ENCODE results near the gene HMG20A. TPM values are rescaled to one million over a fixed set of nuclear protein-coding genes. Genes with fewer than 3 reads are reported as not detected.
A peak's percentile ranks its signal among the peaks of the same experiment; 100 is the strongest.

HMG20A gene
- total and polyA plus RNA-seq, 12 donors: 14.0 to 57.2 (median 38.9) TPM

DNA sequence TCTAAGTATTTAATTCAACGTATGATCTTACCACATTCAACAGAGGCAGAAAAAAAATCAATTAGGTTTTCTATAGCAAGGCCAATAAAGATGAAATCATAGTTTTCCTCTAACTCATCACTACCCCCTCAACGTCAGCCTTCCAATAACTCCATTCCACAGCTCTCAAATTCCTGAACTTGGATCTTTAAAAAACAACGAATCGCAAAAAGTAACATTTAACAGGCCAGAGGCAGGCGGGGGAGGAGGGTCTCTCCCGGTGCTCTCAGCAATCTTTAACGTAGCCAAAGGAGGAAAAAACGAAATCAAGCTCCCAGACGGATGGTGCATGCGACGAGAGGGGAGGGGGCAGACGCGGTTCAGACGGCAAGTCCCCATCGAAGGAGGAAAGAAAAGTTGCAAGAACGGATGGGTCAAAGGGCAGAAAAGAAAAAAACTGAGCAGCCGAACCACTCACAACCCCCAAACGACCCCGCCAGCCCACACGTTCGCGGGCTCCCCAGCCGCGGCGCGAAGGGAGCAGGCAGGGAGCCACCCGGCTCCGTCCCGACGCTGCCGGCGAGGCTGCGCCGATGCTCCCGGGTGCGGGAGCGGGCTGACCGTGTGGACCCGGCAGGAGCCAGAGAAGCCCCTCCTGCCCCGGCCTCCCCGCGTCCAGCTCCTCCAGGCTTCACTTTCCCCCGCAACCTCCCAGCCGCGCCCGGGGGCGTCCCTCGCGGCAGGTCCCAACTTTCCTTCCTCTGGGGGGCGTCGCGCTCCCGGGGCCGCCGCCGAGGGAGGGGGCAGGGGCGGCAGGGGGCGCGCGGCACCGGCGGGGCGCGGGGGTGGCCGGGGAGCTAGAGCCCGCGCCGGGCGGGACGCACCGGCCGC is 1.5 kb upstream of the HMG20A start:
- H3K27ac ChIP-seq: peak overlapping the region in 4 of 5 donors; percentile 78 to 97 (median 92)
- peak overlapping the region in 3 of 4 donors; percentile 33 to 95 (median 92) for H3K4me3 ChIP-seq
- no peaks in the 10 kb centered on the region for H3K36me3 ChIP-seq (replicated peaks in 1 of 2)
- WGBS, 4 donors: 0 to 1% (median 1%) methylated on average over 36 to 70 of the region's 72 CpGs
- peak; percentile 25 to 60 (median 34) for DNase-seq
- intact Hi-C loops (cut with DNase I): no loop called here
- H3K9me3 ChIP-seq (replicated peaks in 1 of 3): no peaks in the 10 kb centered on the region
- H3K27me3 ChIP-seq: no peaks in the 10 kb centered on the region
- H3K4me1 ChIP-seq (replicated peaks in 1 of 2): peaks cover 22 to 65% of the 10 kb centered on the region in 2 donors
- TF ChIP-seq, protein P1, sequence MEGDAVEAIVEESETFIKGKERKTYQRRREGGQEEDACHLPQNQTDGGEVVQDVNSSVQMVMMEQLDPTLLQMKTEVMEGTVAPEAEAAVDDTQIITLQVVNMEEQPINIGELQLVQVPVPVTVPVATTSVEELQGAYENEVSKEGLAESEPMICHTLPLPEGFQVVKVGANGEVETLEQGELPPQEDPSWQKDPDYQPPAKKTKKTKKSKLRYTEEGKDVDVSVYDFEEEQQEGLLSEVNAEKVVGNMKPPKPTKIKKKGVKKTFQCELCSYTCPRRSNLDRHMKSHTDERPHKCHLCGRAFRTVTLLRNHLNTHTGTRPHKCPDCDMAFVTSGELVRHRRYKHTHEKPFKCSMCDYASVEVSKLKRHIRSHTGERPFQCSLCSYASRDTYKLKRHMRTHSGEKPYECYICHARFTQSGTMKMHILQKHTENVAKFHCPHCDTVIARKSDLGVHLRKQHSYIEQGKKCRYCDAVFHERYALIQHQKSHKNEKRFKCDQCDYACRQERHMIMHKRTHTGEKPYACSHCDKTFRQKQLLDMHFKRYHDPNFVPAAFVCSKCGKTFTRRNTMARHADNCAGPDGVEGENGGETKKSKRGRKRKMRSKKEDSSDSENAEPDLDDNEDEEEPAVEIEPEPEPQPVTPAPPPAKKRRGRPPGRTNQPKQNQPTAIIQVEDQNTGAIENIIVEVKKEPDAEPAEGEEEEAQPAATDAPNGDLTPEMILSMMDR (IDR thresholded peaks at IDR 0.05): peak in 2 of 6 experiments; percentile 7 to 18
- TF ChIP-seq POLR2A (IDR thresholded peaks at IDR 0.05): no peak

DNA sequence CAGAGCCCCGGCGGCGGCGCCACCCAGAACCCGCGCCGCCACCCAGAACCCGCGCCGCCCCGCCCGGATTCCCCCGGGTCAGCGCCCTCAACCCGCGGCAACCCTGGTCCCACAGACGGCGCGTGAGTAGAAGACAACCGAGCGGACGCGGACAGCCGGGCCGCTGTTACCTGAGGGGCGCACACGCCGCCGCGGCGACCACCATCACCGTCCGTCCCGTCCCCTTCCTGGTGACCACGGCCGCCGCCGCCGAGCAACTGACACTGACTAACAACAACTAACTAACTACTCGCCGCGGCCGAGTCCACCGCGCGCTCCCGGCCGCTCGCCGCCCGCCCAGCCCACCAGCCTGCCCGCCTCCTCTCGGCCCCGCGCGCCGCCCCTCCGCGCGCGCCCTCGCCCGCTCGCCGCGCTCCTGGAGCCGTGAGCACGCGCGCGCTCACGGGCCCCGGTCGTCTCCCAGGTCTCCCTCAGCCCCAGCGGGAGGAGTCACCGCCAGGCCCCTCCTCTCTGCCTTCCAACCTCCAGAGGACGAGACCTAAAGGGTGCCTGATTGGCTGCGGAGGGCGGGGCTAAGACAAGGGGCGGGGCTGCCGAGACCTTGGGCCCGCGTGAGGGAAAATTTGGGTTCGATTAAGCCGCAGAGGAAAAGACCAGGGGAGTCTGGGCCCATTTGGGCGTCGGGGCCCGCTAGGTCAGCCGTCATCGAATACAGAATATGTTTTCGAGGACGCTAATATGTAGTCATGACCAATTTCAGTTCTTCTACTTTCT is 665 bp upstream of the HMG20A start, which contains the start of gene PEAK1:
TSS of gene PEAK1 (minus strand) at position 269 of the 774 bp plus-strand sequence. CDS start 238,178 bp downstream, outside the sequence.
- Histone ChIP-seq H3K36me3 (replicated peaks in 1 of 2) (no peaks in the 10 kb centered on the region), H3K9me3 (replicated peaks in 1 of 3) (no peaks in the 10 kb centered on the region), H3K4me1 (replicated peaks in 1 of 2) (peaks cover 22 to 71% of the 10 kb centered on the region in 2 donors), H3K27me3 (no peaks in the 10 kb centered on the region), H3K4me3 (peak within 1 kb of the TSS; percentile 7 to 95 (median 82)), H3K27ac (peak within 1 kb of the TSS; percentile 86 to 97 (median 93))
- TF ChIP-seq POLR2A (IDR thresholded peaks at IDR 0.05): peak; percentile 83 to 88
- TF ChIP-seq, protein P1 (IDR thresholded peaks at IDR 0.05): peak in 1 of 6 experiments; percentile 9
- peak; percentile 99 to 100 (median 100) for DNase-seq
- intact Hi-C loops (cut with DNase I): loop anchor here in 1 of 2 donors (5.0 kb wide), 1 partner anchor 77 kb away; no protein-coding TSS in a partner anchor
- 0 to 1% (median 0%) methylated on average over 15 to 92 of the region's 92 CpGs for WGBS, 4 donors

DNA sequence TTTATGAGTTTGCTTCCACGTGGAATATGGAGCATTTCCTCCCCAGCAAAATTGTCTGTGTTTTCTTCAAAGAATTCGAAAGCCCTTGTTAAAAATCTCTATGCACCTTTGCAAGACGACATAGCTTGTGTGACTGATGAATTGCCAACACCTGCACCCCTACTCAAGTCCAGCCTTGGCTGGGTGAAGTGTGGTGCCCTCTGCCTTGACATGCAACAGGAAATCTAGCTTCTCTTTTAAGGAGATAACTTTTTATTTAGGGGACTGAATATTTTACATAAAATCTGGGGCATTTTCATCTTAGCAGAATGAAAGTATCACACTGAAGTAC is 647 bp downstream of the HMG20A start:
- H3K27ac ChIP-seq: peak overlapping the region in 3 of 5 donors; percentile 88 to 97 (median 95)
- H3K4me1 ChIP-seq (replicated peaks in 1 of 2): peaks cover 22 to 59% of the 10 kb centered on the region in 2 donors
- WGBS, 4 donors: 0 to 2% (median 0%) methylated on average over 3 of the region's 3 CpGs
- H3K4me3 ChIP-seq: peak overlapping the region; percentile 7 to 92 (median 74)
- intact Hi-C loops (cut with DNase I): loop anchor here in 1 of 2 donors (5.0 kb wide), 1 partner anchor 76 kb away; no protein-coding TSS in a partner anchor
- peak in 1 of 7 donors; percentile 11 for DNase-seq
- no peaks in the 10 kb centered on the region for H3K9me3 ChIP-seq (replicated peaks in 1 of 3)
- H3K27me3 ChIP-seq: no peaks in the 10 kb centered on the region
- H3K36me3 ChIP-seq (replicated peaks in 1 of 2): no peaks in the 10 kb centered on the region
- TF ChIP-seq, protein P1 (IDR thresholded peaks at IDR 0.05): no peak
- TF ChIP-seq POLR2A (IDR thresholded peaks at IDR 0.05): no peak

DNA sequence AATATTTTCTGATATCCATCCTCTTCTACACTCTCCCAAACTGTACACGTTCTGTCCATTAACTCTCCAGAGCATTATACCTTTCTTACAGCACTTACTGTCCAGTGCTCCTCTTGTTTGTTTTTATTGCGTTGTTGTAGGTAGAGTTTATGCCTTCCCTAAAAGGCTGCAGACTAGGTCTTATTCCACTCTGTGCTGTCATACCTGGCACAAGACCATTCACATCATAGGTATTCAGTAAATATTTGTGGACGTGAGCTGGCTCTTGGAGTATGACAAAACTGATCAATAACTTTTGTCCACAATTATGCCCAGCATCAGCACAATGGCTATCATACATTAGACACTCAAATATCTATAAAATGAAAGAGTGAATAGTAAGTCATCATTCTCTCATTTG is 4.4 kb downstream of the HMG20A start:
- H3K27me3 ChIP-seq: no peaks in the 10 kb centered on the region
- 89 to 93% (median 91%) methylated on average over 3 of the region's 3 CpGs for WGBS, 4 donors
- no peaks in the 10 kb centered on the region for H3K9me3 ChIP-seq (replicated peaks in 1 of 3)
- TF ChIP-seq, protein P1 (IDR thresholded peaks at IDR 0.05): no peak
- TF ChIP-seq POLR2A (IDR thresholded peaks at IDR 0.05): no peak
- no peaks in the 10 kb centered on the region for H3K36me3 ChIP-seq (replicated peaks in 1 of 2)
- peaks cover 22 to 55% of the 10 kb centered on the region in 2 donors for H3K4me1 ChIP-seq (replicated peaks in 1 of 2)
- no peak overlapping the region for H3K27ac ChIP-seq
- intact Hi-C loops (cut with DNase I): no loop called here
- no peak for DNase-seq
- H3K4me3 ChIP-seq: no peak overlapping the region

Measured in adrenal gland (tissue), 12 donors.